Astrocyte of the spinal cord (primary cell): Measurements from ENCODE around the gene TBATA.

ENCODE experiments used
- DNase-seq: peaks from one replicate; pipeline ENCODE4 v3.0.0; 2011; ENCODE audit warnings: low read depth, low spot score
- H3K4me3 ChIP-seq: 2 replicates; pipeline ENCODE4 v1.5.1; 2011; ENCODE audit warnings: low read depth, mild to moderate bottlenecking, low read length, moderate library complexity
- CTCF ChIP-seq: IDR thresholded peaks from 2 replicates; pipeline ENCODE4 v1.5.1; 2012; ENCODE audit warnings: low read depth, mild to moderate bottlenecking, low read length, inconsistent platforms
- in situ Hi-C: cut with HindIII; loops from 2 replicates; pipeline ENCODE4 v1.10.0; 2017; ENCODE audit warnings: low sequenced_read_pairs

TBATA gene

GRCh38 chr10:70751356-70751755, 33.8 kb downstream of the TBATA start:
- in situ Hi-C loops, result no loop called here
- DNase-seq, result no peak
- H3K4me3 ChIP-seq, result no peak overlapping the region
- TF ChIP-seq CTCF, result no peak

DNA sequence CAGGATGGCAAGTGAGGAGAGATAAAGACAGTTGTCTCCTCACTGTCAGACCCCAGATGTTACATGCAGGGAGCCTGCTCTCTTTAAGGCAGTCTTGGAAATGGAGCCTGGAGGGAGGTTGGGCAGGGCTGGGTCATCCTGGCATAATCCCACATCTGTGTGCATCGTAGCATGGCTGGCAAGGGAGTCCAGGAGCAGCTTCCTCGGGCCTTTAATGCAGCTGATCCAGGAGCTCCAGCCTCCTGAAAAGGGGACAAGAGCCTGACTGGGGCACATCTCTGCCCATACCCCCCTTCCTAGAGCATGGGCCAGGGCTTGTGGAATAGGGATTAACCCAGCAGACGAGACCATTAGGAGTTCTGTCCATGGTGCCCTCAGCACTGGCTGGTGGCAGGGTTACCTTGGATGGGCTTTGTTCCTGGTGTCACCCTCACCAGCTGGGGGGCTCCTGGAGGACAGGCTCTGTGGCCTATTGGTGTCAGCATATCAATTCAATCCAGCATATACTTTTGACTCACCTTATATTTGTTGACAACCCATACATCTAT, 34.9 kb downstream of the TBATA start:
- DNase-seq, result no peak
- H3K4me3 ChIP-seq, result no peak overlapping the region
- TF ChIP-seq CTCF, result no peak
- in situ Hi-C loops, result no loop called here

- in situ Hi-C loops, result no loop called here
- no peak for TF ChIP-seq CTCF
These were observed 35.4 kb downstream of the TBATA start for GRCh38 chr10:70749756-70750155.

GRCh38 chr10:70748801-70749573, 36.2 kb downstream of the TBATA start:
- no peak overlapping the region for H3K4me3 ChIP-seq
- in situ Hi-C loops, result no loop called here
- no peak for TF ChIP-seq CTCF
- no peak for DNase-seq

More at GRCh38 chr10:70749756-70750155, 35.4 kb downstream of the TBATA start:
- no peak overlapping the region for H3K4me3 ChIP-seq
- no peak for DNase-seq

GRCh38 chr10:70748305-70748704, 36.9 kb downstream of the TBATA start:
- TF ChIP-seq CTCF, result no peak
- no peak overlapping the region for H3K4me3 ChIP-seq
- no peak for DNase-seq
- in situ Hi-C loops, result no loop called here

GRCh38 chr10:70747192-70747965, 37.8 kb downstream of the TBATA start:
- no peak for DNase-seq
- no peak for TF ChIP-seq CTCF
- H3K4me3 ChIP-seq, result no peak overlapping the region
- in situ Hi-C loops, result no loop called here
